Measurements from ENCODE around the gene MYRIP.
"Not testable (repeated sequence)": the region's sequence is repeated elsewhere in the genome, so short reads cannot be mapped to it uniquely, and the experiment has no call there.

MYRIP gene

DNA sequence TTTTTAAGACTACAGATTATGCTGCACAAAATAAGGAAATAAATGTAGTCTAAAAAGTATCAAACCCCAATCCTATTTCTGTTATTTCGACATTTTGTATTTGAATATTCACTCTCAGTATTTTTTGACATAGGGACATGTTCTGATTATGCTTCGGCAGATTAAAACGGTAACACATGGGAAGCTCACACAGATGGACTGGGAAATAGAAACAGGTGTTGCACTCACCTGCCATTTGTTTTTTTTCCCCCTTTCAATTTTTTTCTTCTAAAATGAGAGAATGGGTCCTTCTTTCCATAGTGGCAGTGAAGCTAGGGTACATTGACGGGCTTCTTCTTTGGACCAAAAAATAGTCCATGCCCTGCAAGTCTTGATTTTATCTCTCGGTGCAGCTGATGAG, 163.1 kb downstream of the MYRIP start:
- DNase-seq: no peak

DNA sequence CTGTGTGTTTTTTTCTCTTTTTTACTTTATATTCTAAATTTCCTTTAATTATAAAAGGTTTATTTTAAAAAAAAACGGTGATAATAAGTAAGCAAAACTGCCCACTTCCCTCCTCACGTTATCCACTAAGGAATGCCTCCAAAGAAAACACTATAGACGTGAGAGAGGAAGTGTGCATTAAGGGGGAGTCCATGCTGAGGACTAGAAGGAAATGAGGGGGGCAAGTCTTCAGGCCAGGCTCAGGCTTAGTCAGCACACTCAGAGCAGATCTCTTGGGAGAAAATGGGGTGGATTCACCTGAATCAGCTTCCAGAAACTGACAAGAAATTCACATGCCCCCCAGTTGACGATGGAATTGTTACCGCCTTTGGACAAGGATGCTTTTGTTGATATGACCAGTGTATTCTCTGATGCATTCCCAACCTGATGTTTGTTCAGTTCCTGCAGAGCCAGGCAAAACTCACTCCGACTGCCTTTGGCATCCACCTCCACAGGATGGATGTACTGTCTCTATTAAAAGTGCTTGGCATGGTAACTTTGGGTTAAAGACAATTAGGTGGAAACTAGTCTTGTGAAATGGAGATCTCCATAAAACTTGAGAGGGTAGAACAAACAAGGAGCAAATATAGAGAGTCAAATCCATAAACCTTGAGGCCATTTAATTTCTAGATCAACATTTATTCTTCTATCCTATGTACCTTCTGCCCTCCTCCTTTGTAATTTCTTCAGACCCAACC, 167.8 kb downstream of the MYRIP start:
- no peak for DNase-seq

DNA sequence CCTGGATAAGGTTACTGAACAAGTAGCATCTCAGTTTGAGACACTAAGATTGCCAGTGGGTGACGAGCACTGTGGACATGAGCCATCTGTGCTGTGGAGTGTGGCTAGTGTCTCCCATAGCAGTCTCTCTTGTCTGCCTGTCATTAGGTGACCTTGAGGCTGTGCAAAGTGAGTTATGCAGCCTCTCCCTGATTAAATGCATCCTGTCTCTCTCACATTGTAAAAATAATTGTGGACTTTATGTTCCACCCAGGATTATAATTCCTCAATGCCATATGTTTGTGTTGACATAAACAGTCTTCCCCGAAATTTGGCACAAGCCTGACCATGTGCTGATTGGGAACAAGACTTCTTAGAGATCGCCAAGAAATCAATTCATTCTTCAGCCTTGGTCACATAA, 168.9 kb downstream of the MYRIP start:
- no peak for DNase-seq

DNA sequence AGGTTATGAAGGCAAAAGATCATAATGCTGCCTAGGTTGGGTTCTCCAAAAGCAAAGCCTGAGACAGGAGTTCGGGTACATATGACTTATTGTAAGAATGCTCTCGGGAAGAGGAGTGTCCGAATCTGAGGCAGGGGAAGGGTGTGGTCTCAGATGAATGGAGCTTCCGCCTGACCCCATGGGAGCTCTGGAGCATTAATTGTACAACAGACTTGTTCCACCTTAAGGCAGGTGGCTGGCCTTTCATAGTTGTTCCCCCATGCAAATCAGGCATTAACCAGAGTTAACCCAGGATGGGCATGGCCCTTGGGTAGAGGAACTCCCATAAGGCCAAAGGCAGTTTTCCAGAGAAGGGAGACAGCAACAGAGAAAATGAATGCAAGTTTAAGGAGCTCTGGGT, 170.6 kb downstream of the MYRIP start:
- DNase-seq: no peak

DNA sequence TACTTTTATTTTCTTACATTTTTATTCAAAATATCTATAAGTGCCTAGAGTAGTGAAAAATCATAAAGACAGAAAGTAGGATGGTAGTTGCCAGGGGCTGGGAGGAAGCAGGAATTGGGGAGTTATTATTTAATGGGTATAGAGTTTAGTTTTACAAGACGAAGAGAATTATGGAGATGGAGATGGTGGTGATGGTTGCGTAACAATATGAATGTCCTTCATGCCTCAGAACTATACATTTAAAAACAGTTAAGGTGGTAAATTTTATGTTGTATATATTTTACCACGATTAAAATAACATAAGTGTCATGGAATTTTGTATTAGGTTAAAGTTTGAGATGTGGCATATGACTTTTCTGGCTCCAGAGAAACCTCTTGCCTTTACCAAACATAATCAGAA, 171.4 kb downstream of the MYRIP start:
- DNase-seq: no peak

DNA sequence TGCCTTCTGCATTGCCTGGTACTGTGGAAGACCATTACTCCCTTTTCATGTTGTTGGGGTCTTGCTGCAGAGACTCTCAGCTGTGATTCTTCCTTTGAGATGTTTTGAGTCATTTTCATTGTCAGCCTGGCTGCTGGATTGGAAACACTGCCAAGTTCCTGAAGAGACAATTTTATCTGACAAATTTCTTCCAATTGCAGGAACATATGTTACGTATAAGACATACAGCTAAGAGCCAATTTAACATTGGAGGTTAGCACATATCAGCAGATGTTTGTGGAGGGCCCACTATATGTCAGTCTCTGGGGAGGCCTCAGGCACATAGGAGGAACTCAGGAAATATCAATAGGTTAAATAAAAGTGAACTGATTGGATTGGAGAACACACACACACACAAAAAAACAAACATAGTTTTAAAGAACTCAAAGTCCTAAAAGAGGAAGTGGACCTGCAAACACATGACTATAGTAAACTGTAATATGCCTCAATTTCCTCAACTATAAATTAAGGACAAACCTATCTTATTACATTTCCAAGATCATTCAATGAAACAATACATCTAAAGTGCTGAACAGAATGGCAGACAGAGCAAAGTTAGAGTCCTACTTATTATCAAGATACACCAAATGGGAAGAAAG, 172.3 kb downstream of the MYRIP start:
- no peak for DNase-seq

DNA sequence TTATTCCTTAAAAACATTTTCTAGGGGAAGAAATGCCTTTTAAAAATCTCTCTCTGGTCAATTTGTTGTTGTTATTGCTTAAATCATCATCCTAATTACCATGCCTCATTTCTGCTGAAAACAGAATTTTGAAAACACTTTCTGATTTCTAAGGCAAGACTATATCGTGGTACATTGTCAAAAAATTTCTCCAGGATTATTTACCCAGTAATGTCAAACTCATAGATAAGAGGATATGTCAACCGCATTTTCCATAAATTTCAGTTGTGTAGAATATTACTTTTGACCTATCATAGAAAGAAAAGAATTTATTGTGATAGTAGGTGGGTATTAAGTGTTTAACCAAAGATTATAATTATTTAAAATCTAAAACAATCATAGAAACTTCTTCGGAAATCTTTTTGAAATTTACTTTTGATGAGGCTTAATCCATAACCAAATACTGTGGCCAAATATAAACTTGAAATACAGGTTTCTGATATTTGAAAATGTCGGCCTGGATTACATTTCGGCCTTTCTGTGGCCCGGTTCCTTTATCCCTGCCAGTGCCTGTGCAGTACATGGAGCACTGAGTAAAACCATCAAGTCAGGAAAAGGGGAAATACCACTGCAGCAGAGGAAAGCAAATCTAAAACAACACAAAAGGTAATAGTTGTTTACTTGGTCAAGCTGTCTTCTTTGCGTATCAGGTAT, 173.4 kb downstream of the MYRIP start:
- DNase-seq: no peak

DNA sequence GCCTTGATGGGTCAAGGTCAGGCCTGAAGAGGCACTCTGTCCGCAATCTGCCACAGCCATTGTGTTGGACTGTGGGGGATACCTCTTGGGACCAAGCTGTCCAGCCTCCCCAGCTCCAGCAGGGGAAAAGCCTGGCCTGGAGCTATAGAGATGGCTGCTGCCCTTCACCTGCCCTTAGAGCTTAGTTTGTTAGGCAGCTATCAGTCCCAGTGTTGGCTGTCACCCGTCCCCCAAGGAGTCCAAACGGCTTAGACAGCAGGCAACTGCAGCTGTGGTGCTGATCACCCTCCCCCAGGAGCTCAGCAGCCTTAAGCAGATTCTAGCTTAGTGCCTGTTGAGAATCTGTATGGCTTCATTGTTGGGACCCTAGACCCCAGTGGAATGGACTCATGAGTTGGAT, 180.3 kb downstream of the MYRIP start:
- no peak for DNase-seq

DNA sequence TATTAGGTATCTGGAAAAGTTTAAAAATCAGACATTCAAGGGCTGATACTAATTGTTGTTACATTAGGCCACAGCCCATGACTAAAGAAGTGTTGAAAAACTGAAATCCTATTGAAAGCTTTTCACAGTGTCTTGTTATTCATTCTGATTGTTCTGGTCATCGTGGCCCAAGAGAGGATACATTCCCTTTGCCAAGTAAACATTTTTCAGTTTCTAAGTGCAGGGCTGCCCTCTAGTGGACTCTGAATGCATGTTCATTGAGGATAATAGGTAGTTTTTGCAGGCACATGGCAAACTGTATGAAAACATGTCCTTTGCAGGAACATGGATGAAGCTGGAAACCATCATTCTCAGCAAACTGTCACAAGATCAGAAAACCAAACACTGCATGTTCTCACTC, 181.1 kb downstream of the MYRIP start:
- DNase-seq: peak; percentile 8

DNA sequence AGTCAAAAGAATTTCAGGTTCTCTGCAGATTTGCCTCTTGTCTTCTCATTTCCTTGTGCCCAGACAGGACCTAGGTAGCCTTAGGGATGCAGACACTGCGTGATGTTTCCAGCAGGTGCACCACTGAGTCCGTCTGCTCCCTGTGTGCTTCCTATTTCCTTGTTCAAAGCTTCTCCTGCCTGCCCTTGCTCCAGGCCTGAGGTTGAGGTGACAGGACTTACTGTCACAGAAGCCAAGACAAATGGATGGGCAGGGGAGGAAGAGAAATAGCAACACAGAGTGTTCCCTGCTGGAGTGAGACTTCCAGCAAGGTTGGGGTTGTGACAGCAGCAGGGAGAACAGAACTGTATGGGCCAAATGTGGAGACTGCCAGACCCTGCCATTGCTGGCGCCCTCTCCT, 199.4 kb downstream of the MYRIP start:
- no peak for DNase-seq

DNA sequence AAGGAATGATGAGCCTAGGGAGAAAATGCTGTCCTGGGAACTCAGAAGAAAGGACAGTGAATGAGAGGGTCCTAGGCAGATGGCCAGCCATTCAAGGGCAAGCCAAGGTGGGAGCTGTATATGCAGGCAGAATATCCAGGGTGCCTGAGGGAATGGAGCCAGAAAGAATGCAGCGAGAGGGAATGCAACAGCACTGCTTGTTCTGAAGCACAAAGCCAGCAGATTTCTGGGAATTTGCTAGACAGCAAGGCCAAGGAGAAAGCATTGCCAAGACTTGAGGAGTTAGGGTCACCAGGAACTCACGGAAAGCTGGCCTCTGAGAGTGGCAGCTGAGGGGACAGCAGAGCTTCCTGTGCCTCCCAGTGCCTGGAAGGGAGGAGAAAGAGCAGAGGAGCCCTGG, 200.6 kb downstream of the MYRIP start:
- DNase-seq: no peak

DNA sequence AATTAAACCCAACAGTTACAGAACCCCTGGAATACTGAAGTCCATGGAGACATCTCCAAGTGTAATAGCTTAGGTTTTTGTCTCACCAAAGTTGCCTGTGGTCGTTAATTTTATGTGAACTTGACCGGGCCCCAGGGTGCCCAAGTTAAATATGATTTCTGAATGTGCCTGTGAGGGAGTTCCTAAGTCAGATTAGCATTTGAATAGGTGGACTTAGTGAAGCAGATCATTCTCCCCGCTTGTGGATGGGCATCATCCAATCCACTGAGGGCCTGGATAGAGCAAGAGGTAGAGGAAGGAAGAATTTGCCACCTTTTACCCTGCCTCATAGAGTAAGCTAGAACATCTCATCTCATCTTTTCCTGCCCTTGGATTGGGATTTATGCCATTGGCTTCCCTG, 203.0 kb downstream of the MYRIP start:
- no peak for DNase-seq

DNA sequence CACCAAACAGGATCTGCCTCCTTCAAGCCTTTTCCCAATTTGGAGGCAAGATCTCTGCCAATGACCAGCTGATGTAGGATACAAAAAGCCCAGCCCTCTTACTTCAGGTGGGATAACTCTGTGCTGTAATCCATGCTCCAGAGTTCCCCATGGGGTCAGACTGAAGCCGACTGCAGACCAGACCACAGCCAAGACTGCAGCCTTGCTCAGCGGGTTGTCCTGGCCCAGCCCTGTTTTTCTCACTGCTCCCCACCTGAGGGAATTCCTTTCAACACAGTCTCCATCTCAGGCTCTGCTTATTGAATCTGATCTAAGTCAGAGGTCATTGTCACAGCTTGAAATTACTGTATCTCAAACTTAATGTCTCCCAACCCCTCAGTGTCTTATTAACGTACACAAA, 207.0 kb downstream of the MYRIP start:
- no peak for DNase-seq

DNA sequence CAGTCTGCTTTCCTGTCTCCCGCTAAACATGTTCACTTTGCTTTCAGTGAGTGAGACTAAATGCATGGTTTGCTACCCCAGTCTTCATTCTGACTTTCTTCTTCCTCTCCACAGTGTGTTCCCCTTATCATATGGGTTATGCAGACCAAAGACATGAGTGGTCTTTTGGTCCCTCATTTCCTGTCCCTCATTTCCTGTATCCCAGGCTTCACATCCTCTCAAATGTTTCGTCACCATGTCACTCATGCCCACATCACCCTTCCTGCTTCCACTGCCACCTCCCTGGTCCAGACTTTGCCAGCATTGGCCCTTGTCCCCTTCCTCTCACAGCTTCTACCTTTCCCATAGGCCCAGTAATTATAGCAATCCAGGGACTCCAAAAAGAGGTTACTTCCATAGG, 209.0 kb downstream of the MYRIP start:
- DNase-seq: no peak

DNA sequence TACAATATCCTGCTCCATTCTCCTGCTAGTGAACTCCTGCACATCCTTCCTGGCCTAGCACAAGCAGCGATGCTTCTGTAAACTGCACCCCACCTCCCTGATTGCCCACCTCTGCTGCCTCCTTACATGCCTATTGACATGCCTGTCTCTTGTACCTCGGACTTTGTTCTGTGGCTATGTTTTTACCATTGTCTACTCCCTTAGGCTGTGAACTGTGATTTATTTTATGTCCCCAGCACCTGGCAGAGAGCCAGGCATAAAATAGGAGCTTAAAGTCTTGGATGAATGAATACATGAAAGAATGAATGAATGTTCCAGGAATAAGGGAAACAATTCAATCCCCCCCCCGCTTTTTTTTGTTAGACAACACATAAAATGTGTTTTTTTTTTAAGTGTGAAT, 210.0 kb downstream of the MYRIP start:
- DNase-seq: no peak

DNA sequence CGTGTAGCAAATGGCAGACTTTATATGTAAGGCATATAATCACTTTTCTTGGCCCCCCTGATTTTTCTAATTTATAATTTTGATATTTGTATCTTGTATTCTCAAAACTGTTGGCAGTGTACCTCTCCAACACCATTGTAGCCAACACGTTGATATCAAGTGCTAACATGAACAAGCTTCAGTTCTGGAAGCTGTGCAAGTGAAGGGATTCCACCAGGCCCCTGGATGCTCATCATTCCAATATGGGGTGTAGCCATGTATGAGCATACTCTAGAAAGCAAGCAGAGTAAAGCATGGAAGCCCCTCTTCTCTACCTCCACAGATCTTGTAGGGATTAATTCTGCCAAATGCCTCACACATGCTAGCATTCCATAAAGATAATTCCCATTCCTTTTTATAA, 211.3 kb downstream of the MYRIP start:
- no peak for DNase-seq

DNA sequence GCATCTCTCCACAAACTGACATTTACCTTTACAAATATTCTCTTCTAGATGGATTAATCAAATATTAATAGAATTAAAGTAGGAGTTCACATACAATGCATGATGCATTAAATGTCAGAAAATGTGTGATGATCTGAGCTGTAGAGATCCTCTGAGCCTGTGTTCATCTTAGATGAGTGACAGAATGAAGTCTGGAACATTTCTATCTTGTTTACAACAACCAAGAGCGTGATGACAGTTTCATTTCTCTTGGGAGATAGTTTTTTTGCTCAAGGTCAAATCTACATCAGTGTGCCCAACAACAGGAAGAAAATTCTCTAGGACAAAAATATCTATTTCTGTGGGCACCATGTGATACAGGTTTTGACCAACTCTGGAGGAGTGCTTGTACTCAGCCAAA, 211.9 kb downstream of the MYRIP start:
- DNase-seq: no peak

DNA sequence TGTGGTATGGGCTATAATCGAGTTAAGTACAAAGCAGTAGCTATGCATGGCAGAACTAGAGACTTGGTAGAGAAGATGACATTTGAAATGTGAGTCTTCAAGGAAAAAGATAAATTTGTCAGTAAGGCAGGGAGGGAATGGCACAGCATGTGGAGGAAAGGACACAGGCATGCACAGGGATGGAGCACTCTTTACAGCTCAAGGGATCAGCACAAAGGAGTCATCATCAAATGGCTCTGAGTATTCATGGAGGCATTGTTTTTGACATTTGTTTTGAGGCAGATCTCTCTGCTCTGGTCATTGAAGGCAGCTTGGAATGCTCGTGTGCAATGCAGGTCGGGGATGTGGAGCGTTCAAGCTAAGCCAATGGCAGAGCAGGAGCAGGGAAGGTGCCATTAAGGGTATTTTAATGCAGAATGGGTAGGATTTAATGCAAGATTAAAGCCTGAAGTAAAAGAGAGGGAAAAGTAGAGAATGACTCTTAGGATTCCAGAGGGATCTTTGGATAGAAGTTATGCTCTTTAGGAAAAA, 213.0 kb downstream of the MYRIP start:
- no peak for DNase-seq

DNA sequence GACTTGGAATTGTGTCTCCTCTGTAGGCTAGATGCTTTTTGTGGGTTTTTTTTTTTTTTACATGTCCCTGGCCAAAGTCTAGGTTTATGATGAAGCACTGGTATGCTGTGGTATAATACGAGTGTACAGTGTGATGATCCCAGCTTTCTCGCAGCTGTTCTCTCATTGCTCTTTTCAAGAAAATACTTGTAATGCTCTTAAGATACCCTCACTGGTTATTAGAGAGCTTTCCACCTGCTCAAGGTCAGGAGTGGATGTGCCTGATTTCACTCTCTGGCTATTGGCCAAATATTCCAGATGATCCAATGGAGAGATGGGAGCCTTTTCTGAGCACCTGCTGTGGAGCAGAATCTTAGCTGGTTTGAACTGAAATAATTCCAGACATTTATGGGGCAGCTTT, 215.1 kb downstream of the MYRIP start:
- DNase-seq: no peak

DNA sequence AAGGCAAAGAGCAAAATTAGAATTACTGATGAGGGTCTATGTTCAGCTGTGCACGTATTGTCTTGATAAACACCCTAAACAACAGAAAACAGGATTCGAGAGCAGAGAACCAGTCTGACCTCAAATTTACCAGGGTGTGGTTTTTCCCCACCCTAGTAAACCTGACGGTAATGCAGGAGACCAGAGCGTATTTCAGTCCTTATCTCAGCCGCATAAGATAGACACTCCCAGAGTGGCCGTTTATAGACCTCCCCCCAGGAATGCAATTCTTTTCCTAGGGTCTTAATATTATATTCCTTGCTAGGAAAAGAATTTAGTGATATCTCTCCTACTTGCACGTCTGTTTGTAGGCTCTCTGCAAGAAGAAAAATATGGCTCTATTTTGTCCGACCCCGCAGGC, 216.5 kb downstream of the MYRIP start:
- not testable (repeated sequence) for DNase-seq

DNA sequence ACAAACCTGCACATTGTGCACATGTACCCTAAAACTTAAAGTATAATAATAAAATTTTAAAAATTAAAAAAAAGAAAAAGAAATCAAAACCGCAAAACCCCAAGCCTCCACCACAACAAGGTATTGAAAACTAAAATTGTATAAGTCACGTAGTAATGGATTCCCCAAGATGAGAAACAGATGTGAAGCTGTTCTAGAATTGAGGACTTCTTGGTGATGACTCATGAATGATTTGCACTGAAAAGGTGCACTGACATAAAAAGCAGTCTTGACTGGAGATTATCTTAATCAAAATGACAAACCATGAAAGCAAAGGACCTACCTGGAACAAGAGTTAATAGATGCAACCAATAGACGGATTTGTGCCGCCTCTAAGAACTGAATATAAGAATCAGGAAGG, 225.8 kb downstream of the MYRIP start:
- no peak for DNase-seq

DNA sequence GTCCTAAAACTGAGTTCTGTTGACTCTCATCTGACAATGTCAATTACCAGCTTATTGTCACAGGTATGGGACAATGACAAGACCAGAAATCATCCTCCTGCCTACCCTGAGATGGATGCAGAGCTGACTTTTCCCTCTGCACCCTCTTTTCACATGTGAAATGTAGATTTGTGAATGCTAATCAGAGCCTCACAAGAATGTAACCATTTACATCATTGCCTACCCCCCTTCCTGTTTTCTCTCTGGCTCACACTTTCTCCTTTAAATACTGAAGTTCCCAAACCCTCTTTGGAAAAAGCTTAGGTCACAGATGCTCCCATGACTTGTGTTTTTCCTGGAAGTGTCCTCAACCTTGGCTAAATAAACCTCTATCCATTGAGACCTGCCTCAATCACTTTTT, 228.2 kb downstream of the MYRIP start:
- no peak for DNase-seq

DNA sequence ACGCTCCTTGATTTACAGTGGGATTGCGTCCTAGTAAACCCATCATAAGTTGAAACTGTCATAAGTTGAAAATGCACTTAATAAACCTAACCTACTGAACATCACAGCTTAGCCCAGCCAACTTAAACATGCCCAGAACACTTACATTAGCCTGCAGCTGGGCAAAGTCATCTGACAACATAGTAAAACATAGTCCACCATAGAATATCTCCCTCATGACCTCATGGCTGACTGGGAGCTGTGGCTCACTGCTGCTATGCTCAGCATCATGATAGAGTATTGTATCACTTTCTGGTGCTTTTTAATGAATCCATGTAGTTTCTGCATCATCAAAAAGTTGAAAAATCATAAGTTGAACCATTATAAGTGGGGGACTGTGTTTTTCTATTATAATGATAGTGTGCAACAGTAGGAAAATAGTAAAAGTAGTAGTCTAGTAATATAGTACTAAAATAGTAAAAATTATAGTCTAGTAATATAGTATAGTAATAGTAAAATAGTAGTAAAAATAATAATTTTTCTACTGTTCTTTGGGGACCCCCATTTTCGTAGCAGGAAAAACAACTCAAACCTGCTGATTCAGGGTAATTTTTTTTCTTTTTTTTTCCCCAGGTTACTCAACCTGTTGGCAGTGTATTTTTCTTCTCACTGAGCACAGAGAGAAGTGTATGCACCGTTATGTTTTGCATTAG, 233.5 kb downstream of the MYRIP start:
- DNase-seq: no peak

DNA sequence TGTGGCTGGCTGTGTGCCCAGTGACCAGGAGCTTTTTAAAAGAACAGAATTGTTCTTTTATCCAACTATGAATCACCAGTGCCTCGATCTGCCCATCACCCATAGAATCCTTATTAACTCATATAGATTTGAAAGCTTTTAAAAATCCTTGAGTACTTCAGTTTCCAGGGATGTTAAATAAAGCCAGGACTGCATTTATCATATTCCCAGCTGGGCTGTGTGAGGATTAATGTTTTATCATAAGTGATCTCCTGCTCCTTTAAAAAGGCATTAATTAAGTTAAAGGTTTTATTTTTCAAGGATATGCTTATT, 234.0 kb downstream of the MYRIP start:
- DNase-seq: no peak

Data from NCI-H510A treated with DMSO at 0.1 percent for 48 hours (cell line).